Keratinocyte (primary cell): Measurements from ENCODE around the gene SLC6A16. TPM values are rescaled to one million over a fixed set of nuclear protein-coding genes. Genes with fewer than 3 reads are reported as not detected.

Experiments
- DNase-seq: peaks from one replicate; pipeline ENCODE4 v3.0.0-alpha.2; 2011; ENCODE audit warnings: low read depth, missing footprints, low spot score
- FAIRE-seq: peaks from 2 replicates; lab custom pipeline; 2011; peaks lifted over from hg19 to GRCh38; lab: Jason Lieb, UNC
- H2AFZ ChIP-seq: 2 replicates; pipeline ENCODE4 v1.6.0; 2012; ENCODE audit warnings: low read length, control low read depth, inconsistent platforms; ENCODE audit not compliant: control insufficient read depth
- H3K27ac ChIP-seq: 2 replicates; pipeline ENCODE4 v1.5.1; 2011; ENCODE audit warnings: low read length; ENCODE audit not compliant: control insufficient read depth, insufficient read depth
- H3K27me3 ChIP-seq: 3 replicates; pipeline ENCODE4 v1.6.0; 2011; ENCODE audit warnings: low read length; ENCODE audit not compliant: control insufficient read depth, insufficient read depth; ENCODE audit errors: extremely low read depth
- H3K36me3 ChIP-seq, 2 experiments: 2 replicates in 1 of 2; 3 replicates in 1 of 2; pipeline ENCODE4 v1.5.1; 2011; ENCODE audit warnings: low read length in 2 of 2, mild to moderate bottlenecking in 1 of 2; ENCODE audit not compliant: control insufficient read depth in 2 of 2, insufficient read depth in 2 of 2; ENCODE audit errors: extremely low read depth in 1 of 2
- H3K4me1 ChIP-seq: 3 replicates; pipeline ENCODE4 v1.5.1; 2011; ENCODE audit warnings: low read length; ENCODE audit not compliant: control insufficient read depth, insufficient read depth; ENCODE audit errors: extremely low read depth
- H3K4me2 ChIP-seq: 3 replicates; pipeline ENCODE4 v1.6.0; 2011; ENCODE audit warnings: low read depth, low read length; ENCODE audit not compliant: control insufficient read depth, insufficient read depth; ENCODE audit errors: extremely low read depth
- H3K4me3 ChIP-seq, 3 experiments: fragments of 200-600 bp in 1 of 3; sonication (generic) in 1 of 3; 2 replicates in 2 of 3; 3 replicates in 1 of 3; pipeline ENCODE4 v1.5.1; 2011 to 2016; ENCODE audit warnings: low read length in 3 of 3, mild to moderate bottlenecking in 3 of 3, control low read depth in 2 of 3, inconsistent platforms in 1 of 3, low read depth in 1 of 3, mixed read lengths in 1 of 3, mixed run types in 1 of 3, moderate library complexity in 1 of 3; ENCODE audit not compliant: control insufficient read depth in 2 of 3, insufficient read depth in 2 of 3; ENCODE audit errors: extremely low read depth in 1 of 3
- H3K79me2 ChIP-seq: 2 replicates; pipeline ENCODE4 v1.6.0; 2012; ENCODE audit warnings: low read length; ENCODE audit not compliant: control insufficient read depth, insufficient read depth
- H3K9ac ChIP-seq: 3 replicates; pipeline ENCODE4 v1.6.0; 2011; ENCODE audit warnings: low read length; ENCODE audit not compliant: control insufficient read depth, insufficient read depth; ENCODE audit errors: extremely low read depth
- H3K9me1 ChIP-seq: 3 replicates; pipeline ENCODE4 v1.6.0; 2011; ENCODE audit warnings: low read length; ENCODE audit not compliant: control insufficient read depth, insufficient read depth; ENCODE audit errors: extremely low read depth
- H3K9me3 ChIP-seq: 2 replicates; pipeline ENCODE4 v1.5.1; 2012; ENCODE audit warnings: low read depth, low read length; ENCODE audit not compliant: control insufficient read depth
- H4K20me1 ChIP-seq: 3 replicates; pipeline ENCODE4 v1.6.0; 2011; ENCODE audit warnings: low read length; ENCODE audit not compliant: control insufficient read depth, insufficient read depth; ENCODE audit errors: extremely low read depth
- EZH2 ChIP-seq: IDR thresholded peaks from one replicate; pipeline ENCODE4 v1.6.1; 2012; ENCODE audit warnings: inconsistent platforms, mild to moderate bottlenecking, low read length, moderate library complexity
- dilution Hi-C: fragments of 300-500 bp; cut with MboI; formaldehyde crosslinking; loops from one replicate; pipeline ENCODE4 v1.7.0; 2020; ENCODE audit warnings: low sequenced_read_pairs; ENCODE audit not compliant: extremely low pct_ligation_motif_present
- polyA plus RNA-seq, 5 experiments: library from polyadenylated mRNA; depleted of rRNA in 3 of 5; stranded (reverse) in 3 of 5; stranded (forward) in 1 of 5; unstranded in 1 of 5; fragments of >200 nt; gene quantifications; 1 replicate in 1 of 5; 2 replicates in 3 of 5; 3 replicates in 1 of 5; pipeline versions ENCODE4 v1.2.1 to v1.2.3, GENCODE V29; 2011 to 2012; ENCODE audit warnings: missing spikeins in 2 of 5, low read depth in 1 of 5, low replicate concordance in 1 of 5
- TF ChIP-seq, protein P1 (sequence below), 3 experiments: IDR thresholded peaks in 1 of 3; conservative IDR thresholded peaks in 1 of 3; optimal IDR thresholded peaks in 1 of 3; 2 replicates in 2 of 3; 3 replicates in 1 of 3; pipeline versions ENCODE3 to v1.5.1; 2011; ENCODE audit warnings: low read length in 3 of 3, mild to moderate bottlenecking in 3 of 3, moderate library complexity in 2 of 3, control low read depth in 1 of 3, inconsistent platforms in 1 of 3; ENCODE audit not compliant: insufficient read depth in 2 of 3; ENCODE audit errors: extremely low read depth in 1 of 3

The SLC6A16 gene
- polyA plus RNA-seq, 1 donor (not counting 4 experiments of a cell fraction or from before 2014, with no cell fraction given): not detected

DNA sequence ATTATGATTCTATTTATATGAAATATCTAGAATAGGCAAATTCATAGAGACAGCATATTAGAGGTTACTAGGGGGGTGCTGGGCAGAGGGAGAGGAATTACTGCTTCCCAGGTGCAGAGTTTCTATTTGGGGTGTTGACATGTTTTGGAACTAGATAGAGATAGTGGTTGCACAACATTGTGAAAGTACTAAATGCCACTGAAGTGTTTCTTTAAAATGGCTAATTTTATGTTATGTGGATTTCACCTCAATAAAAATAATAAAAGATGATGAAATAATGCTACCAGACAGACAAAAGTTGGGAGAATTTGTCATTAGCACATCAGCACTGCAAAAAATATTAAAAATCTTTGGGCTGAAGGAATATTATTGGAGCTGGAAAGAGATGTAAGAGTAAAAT, 63.4 kb downstream of the SLC6A16 start:
- FAIRE-seq (no peak), DNase-seq (no peak)
- Histone ChIP-seq H3K27ac (no peak overlapping the region), H3K4me1 (no peaks in the 10 kb centered on the region), H2AFZ (no peak overlapping the region), H3K9me1 (no peaks in the 10 kb centered on the region), H3K27me3 (no peaks in the 10 kb centered on the region), H3K9ac (no peak overlapping the region), H3K4me2 (no peak overlapping the region), H3K4me3 (no peak overlapping the region), H3K9me3 (peaks cover 5% of the 10 kb centered on the region), H3K36me3 (no peaks in the 10 kb centered on the region), H3K79me2 (no peaks in the 10 kb centered on the region), H4K20me1 (no peaks in the 10 kb centered on the region)
- TF ChIP-seq EZH2: no peak
- TF ChIP-seq, protein P1, sequence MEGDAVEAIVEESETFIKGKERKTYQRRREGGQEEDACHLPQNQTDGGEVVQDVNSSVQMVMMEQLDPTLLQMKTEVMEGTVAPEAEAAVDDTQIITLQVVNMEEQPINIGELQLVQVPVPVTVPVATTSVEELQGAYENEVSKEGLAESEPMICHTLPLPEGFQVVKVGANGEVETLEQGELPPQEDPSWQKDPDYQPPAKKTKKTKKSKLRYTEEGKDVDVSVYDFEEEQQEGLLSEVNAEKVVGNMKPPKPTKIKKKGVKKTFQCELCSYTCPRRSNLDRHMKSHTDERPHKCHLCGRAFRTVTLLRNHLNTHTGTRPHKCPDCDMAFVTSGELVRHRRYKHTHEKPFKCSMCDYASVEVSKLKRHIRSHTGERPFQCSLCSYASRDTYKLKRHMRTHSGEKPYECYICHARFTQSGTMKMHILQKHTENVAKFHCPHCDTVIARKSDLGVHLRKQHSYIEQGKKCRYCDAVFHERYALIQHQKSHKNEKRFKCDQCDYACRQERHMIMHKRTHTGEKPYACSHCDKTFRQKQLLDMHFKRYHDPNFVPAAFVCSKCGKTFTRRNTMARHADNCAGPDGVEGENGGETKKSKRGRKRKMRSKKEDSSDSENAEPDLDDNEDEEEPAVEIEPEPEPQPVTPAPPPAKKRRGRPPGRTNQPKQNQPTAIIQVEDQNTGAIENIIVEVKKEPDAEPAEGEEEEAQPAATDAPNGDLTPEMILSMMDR (optimal IDR thresholded peaks at IDR 0.05 in 1 of 3, IDR thresholded peaks at IDR 0.05 in 1 of 3, conservative IDR thresholded peaks at IDR 0.05 in 1 of 3; ENCODE audit: extremely low read depth in 1 of 3, insufficient read depth in 2 of 3, low read length in 3 of 3): no peak
- dilution Hi-C loops: no loop called here

DNA sequence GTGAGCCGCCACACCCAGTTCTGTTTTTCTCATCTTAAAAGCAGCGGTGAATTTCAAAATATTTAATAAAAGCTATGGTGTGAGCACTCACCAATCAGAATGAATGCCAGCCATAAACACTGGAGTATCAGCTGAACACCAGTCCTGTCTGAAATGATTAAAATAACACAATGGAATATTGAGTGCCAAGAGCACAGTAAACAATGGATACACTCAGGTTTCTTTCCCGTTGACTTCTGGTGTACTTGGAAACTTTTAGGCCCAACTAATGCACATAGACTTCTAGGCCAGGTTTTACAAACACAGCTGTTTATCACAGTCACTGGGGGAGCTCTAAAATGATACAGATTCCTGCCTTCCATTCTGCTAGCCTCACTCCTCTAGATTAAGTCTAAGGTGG, 68.3 kb downstream of the SLC6A16 start:
- Histone ChIP-seq H3K36me3 (peaks cover 0 to 2% of the 10 kb centered on the region in 2 experiments), H3K4me2 (no peak overlapping the region), H4K20me1 (no peaks in the 10 kb centered on the region), H2AFZ (no peak overlapping the region), H3K79me2 (no peaks in the 10 kb centered on the region), H3K9ac (no peak overlapping the region), H3K4me1 (no peaks in the 10 kb centered on the region), H3K9me1 (no peaks in the 10 kb centered on the region), H3K9me3 (peaks cover 5% of the 10 kb centered on the region), H3K27ac (no peak overlapping the region), H3K4me3 (no peak overlapping the region), H3K27me3 (no peaks in the 10 kb centered on the region)
- FAIRE-seq: no peak
- TF ChIP-seq EZH2: no peak
- TF ChIP-seq, protein P1 (optimal IDR thresholded peaks at IDR 0.05 in 1 of 3, IDR thresholded peaks at IDR 0.05 in 1 of 3, conservative IDR thresholded peaks at IDR 0.05 in 1 of 3; ENCODE audit: extremely low read depth in 1 of 3, insufficient read depth in 2 of 3, low read length in 3 of 3): no peak
- dilution Hi-C loops: no loop called here
- no peak for DNase-seq
